Hematopoietic multipotent progenitor cell treated with erythropoietin and hydrocortisone succinate and interleukin-3 and kit ligand, for 6 days (in vitro differentiated cells): ENCODE data around the gene C9orf85.

ENCODE experiments used
- DNase-seq: peaks from one replicate; pipeline ENCODE4 v3.0.0-alpha.2; 2015

The C9orf85 gene

GRCh38 chr9:72013292-72013760 lies 101.9 kb downstream of the C9orf85 start:
- no peak for DNase-seq

DNA sequence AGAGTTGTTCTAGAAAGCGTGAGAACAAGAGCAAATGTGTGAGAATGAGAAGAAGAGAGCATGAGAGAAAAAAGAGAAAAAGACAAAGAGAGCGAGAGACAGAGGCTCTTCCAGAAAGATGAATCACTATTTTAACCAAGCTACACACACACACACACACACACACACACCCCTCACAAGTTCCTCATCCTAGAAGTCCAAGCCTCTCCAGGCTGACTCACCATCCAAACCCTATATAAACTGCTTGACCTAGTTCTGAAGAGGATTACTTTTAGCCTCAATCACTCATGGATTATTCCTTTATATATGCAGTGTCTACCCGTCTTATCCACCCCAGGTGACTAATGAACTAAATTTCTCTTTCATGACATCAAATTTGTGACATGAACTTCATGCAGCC lies 111.4 kb downstream of the C9orf85 start:
- DNase-seq, result no peak
